Progenitor cell of endocrine pancreas (in vitro differentiated cells): ENCODE data around the gene MTREX. TPM values are rescaled to one million over a fixed set of nuclear protein-coding genes. Genes with fewer than 3 reads are reported as not detected.
A peak's percentile ranks its signal among the peaks of the same experiment; 100 is the strongest.

ENCODE experiments used
- DNase-seq: peaks from one replicate; pipeline ENCODE4 v3.0.0; 2021; ENCODE audit warnings: low spot score; ENCODE audit not compliant: unreplicated experiment
- H3K27ac Mint-ChIP-seq: 2 replicates; pipeline ENCODE4 v1.8.0; 2021; ENCODE audit warnings: mild to moderate bottlenecking, moderate library complexity, mixed read lengths
- H3K27me3 Mint-ChIP-seq: 2 replicates; pipeline ENCODE4 v1.8.0; 2021; ENCODE audit warnings: mixed read lengths
- H3K36me3 Mint-ChIP-seq: 2 replicates; pipeline ENCODE4 v1.8.0; 2022; ENCODE audit warnings: mixed read lengths; ENCODE audit not compliant: insufficient read depth
- H3K4me1 Mint-ChIP-seq: 2 replicates; pipeline ENCODE4 v1.8.0; 2021; ENCODE audit warnings: low read depth, mixed read lengths
- H3K4me3 Mint-ChIP-seq: 2 replicates; pipeline ENCODE4 v1.8.0; 2021; ENCODE audit warnings: low read depth, mild to moderate bottlenecking, moderate library complexity, mixed read lengths
- H3K9me3 Mint-ChIP-seq: 2 replicates; pipeline ENCODE4 v1.8.0; 2021; ENCODE audit warnings: low read depth, mixed read lengths
- CTCF ChIP-seq: fragments of 200-600 bp; sonication (generic); IDR thresholded peaks from one replicate; pipeline ENCODE4 v1.5.0; 2021; ENCODE audit warnings: antibody characterized with exemption, mild to moderate bottlenecking; ENCODE audit not compliant: unreplicated experiment
- total RNA-seq: library from RNA; stranded (reverse); gene quantifications from 2 replicates; pipeline ENCODE4 v1.2.1, GENCODE V29; 2021

MTREX gene
- total RNA-seq, 1 donor from 2014 or later: 75.5 TPM

GRCh38 chr5:55385227-55385626, 77.4 kb downstream of the MTREX start:
- peaks cover 34% of the 10 kb centered on the region for H3K36me3 Mint-ChIP-seq

GRCh38 chr5:55385846-55386245, 78.1 kb downstream of the MTREX start:
- no peak for TF ChIP-seq CTCF
- Mint-ChIP-seq H3K4me1 (peaks cover 8% of the 10 kb centered on the region), H3K9me3 (peaks cover 9% of the 10 kb centered on the region), H3K27me3 (no peaks in the 10 kb centered on the region), H3K4me3 (no peak overlapping the region), H3K27ac (no peak overlapping the region), H3K36me3 (peaks cover 35% of the 10 kb centered on the region)
- DNase-seq: no peak

More at GRCh38 chr5:55385227-55385626, 77.4 kb downstream of the MTREX start:
- H3K9me3 Mint-ChIP-seq: peaks cover 9% of the 10 kb centered on the region
- no peak for TF ChIP-seq CTCF
- no peak for DNase-seq
- no peaks in the 10 kb centered on the region for H3K27me3 Mint-ChIP-seq
- peaks cover 5% of the 10 kb centered on the region for H3K4me1 Mint-ChIP-seq
- H3K27ac Mint-ChIP-seq: no peak overlapping the region
- no peak overlapping the region for H3K4me3 Mint-ChIP-seq

- Mint-ChIP-seq H3K36me3 (peaks cover 37% of the 10 kb centered on the region), H3K27ac (no peak overlapping the region), H3K27me3 (no peaks in the 10 kb centered on the region), H3K9me3 (peaks cover 9% of the 10 kb centered on the region), H3K4me3 (no peak overlapping the region), H3K4me1 (peaks cover 8% of the 10 kb centered on the region)
- TF ChIP-seq CTCF: no peak
- no peak for DNase-seq
These were observed 78.6 kb downstream of the MTREX start for GRCh38 chr5:55386356-55386755.

- no peak overlapping the region for H3K27ac Mint-ChIP-seq
- peaks cover 12% of the 10 kb centered on the region for H3K9me3 Mint-ChIP-seq
- H3K27me3 Mint-ChIP-seq: no peaks in the 10 kb centered on the region
- DNase-seq: no peak
- no peak for TF ChIP-seq CTCF
- H3K36me3 Mint-ChIP-seq: peaks cover 40% of the 10 kb centered on the region
- H3K4me1 Mint-ChIP-seq: peaks cover 12% of the 10 kb centered on the region
- H3K4me3 Mint-ChIP-seq: no peak overlapping the region
These were observed 80.1 kb downstream of the MTREX start for GRCh38 chr5:55387865-55388264.

- peaks cover 13% of the 10 kb centered on the region for H3K4me1 Mint-ChIP-seq
- DNase-seq: no peak
- no peak overlapping the region for H3K4me3 Mint-ChIP-seq
- H3K27ac Mint-ChIP-seq: peak overlapping the region; percentile 6
- peaks cover 36% of the 10 kb centered on the region for H3K36me3 Mint-ChIP-seq
- H3K27me3 Mint-ChIP-seq: no peaks in the 10 kb centered on the region
- TF ChIP-seq CTCF: no peak
- peaks cover 3% of the 10 kb centered on the region for H3K9me3 Mint-ChIP-seq
These were observed 83.9 kb downstream of the MTREX start for GRCh38 chr5:55391707-55392106.
